Measurements from ENCODE around the gene NIFK. TPM values are rescaled to one million over a fixed set of nuclear protein-coding genes. Genes with fewer than 3 reads are reported as not detected.
"Not testable (repeated sequence)": the region's sequence is repeated elsewhere in the genome, so short reads cannot be mapped to it uniquely, and the experiment has no call there.

The NIFK gene
- total RNA-seq, 2 donors from 2014 or later = 13.3 to 14.9 TPM

DNA sequence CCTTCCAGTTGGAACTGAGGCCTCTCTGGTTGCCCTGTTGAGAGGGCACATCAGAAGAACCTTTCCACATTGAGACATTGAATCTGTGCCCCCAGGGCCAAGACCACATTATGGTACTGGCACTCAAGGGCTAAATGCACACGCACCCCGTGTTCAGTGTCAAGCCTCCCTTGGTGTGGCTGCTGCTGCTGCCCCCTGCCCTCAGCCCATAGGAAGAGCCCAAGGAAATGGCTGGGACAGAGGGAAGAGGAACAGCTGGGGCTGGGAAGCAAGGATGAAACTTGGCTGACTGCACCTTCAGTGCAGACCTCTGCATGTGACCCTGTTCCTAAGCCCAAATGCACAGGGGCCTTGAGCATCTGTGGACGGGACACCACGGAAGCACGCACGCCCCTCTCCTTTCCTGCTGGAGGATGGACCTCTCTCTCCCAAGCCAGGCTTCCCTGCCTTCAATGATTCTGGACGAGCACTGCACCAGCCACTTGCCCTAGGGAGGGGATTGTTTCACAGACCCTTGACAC, 40.2 kb downstream of the NIFK start:
- Histone ChIP-seq H3K4me1 (peaks cover 0 to 19% of the 10 kb centered on the region in 2 donors), H3K27ac (no peak overlapping the region), H3K27me3 (no peaks in the 10 kb centered on the region), H3K36me3 (no peaks in the 10 kb centered on the region), H3K4me3 (no peak overlapping the region), H3K9me3 (no peaks in the 10 kb centered on the region)
- no peak for DNase-seq (ENCODE audit: low spot score)
- TF ChIP-seq CTCF (IDR thresholded peaks at IDR 0.05) = no peak

- no peak overlapping the region for H3K4me3 ChIP-seq
- H3K4me1 ChIP-seq = peaks cover 0 to 12% of the 10 kb centered on the region in 2 donors
- no peak for TF ChIP-seq CTCF (IDR thresholded peaks at IDR 0.05)
- no peaks in the 10 kb centered on the region for H3K36me3 ChIP-seq
- H3K9me3 ChIP-seq = no peaks in the 10 kb centered on the region
- H3K27me3 ChIP-seq = no peaks in the 10 kb centered on the region
- H3K27ac ChIP-seq = no peak overlapping the region
- peak; percentile 30 for DNase-seq (ENCODE audit: low spot score)
Measured at GRCh38 chr2:121695171-121695451, 41.6 kb downstream of the NIFK start.

DNA sequence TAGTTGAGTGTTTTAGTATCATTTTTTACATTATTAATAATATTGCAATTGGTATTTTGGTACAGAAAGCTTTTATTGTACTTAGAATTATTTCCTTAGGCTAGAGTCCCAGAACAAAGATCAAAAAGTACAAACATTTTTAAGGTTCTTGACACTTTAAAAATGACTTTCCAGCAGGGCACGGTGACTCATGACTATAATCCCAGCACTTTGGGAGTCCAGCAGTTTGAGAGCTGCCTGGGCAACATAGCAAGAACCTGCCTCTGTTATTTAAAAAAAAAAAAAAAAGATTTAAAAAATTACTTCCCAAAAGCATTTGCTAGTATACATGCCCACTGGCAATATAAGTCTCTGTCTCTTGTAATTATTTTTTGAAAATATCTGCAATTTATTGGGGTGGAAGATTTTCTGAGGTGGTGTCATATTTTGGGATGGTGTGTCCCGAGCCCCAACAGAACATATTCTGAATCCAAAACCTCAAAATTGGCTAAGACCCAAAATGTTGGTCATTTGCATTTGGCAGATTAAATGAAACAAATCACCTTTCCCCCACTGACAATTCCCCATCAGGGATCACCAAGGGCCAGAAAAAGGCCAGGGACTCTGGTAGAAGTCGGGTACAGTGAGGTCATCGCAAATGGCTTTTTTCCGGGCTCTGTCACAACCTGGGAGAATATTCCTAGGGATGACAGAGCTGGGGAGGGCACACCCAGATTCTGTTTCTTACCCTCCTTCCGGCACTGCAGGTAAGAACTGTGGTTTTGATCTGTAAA, 42.1 kb downstream of the NIFK start:
- Histone ChIP-seq H3K36me3 (no peaks in the 10 kb centered on the region), H3K27me3 (no peaks in the 10 kb centered on the region), H3K4me3 (no peak overlapping the region), H3K27ac (no peak overlapping the region), H3K4me1 (peaks cover 0 to 6% of the 10 kb centered on the region in 2 donors), H3K9me3 (no peaks in the 10 kb centered on the region)
- no peak for DNase-seq (ENCODE audit: low spot score)
- TF ChIP-seq CTCF (IDR thresholded peaks at IDR 0.05) = no peak

- H3K9me3 ChIP-seq; H3K27ac ChIP-seq; H3K27me3 ChIP-seq; DNase-seq (ENCODE audit: low spot score); H3K36me3 ChIP-seq; H3K4me1 ChIP-seq; H3K4me3 ChIP-seq: not testable (repeated sequence)
Measured at GRCh38 chr2:121690572-121690971, 46.1 kb downstream of the NIFK start.

DNA sequence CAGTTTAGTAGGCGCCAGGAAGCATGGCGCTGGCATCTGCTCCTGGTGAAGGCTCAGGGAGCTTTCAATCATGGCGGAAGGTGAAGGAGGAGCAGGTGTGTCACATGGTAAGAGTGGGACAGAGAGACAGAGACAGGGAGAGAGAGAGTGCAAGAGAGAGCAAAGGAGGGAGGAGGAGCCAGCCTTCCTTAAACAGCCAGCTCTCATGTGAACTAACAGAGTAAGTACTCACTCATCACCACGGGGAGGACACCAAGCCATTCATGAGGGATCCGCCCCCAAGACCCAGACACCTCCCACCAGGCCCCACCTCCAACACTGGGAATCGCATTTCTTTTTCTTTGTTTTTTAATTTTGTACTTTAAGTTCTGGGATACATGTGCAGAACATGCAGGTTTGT, 46.6 kb downstream of the NIFK start:
- Histone ChIP-seq H3K9me3 (no peaks in the 10 kb centered on the region), H3K27me3 (no peaks in the 10 kb centered on the region), H3K36me3 (no peaks in the 10 kb centered on the region), H3K4me1 (no peaks in the 10 kb centered on the region), H3K27ac (no peak overlapping the region), H3K4me3 (no peak overlapping the region)
- TF ChIP-seq CTCF (IDR thresholded peaks at IDR 0.05) = no peak
- DNase-seq (ENCODE audit: low spot score) = no peak

GRCh38 chr2:121689356-121689755, 47.3 kb downstream of the NIFK start:
- DNase-seq (ENCODE audit: low spot score) = no peak
- H3K36me3 ChIP-seq = no peaks in the 10 kb centered on the region
- H3K4me3 ChIP-seq = no peak overlapping the region
- no peak overlapping the region for H3K27ac ChIP-seq
- H3K4me1 ChIP-seq = no peaks in the 10 kb centered on the region
- H3K27me3 ChIP-seq = no peaks in the 10 kb centered on the region
- peak in 1 of 2 donors; percentile 60 for TF ChIP-seq CTCF (IDR thresholded peaks at IDR 0.05)
- H3K9me3 ChIP-seq = no peaks in the 10 kb centered on the region

All from right atrium auricular region (tissue), 2 donors.